CD1c-positive myeloid dendritic cell (primary cell): ENCODE data around the gene LHFPL6.
A peak's percentile ranks its signal among the peaks of the same experiment; 100 is the strongest.

Experiments
- DNase-seq: peaks from one replicate; pipeline ENCODE4 v3.0.0-alpha.2; 2016; ENCODE audit errors: extremely low spot score

LHFPL6 gene

GRCh38 chr13:39602614-39603366 lies at the start of gene LHFPL6:
TSS of gene LHFPL6 (minus strand) at chr13:39603193.
- peak; percentile 65 for DNase-seq

GRCh38 chr13:39646122-39646521 lies 43.1 kb upstream of the LHFPL6 start:
- DNase-seq: no peak

GRCh38 chr13:39641645-39642044 lies 38.7 kb upstream of the LHFPL6 start:
- peak; percentile 45 for DNase-seq

- no peak for DNase-seq
Observed at GRCh38 chr13:39637890-39638289, 34.9 kb upstream of the LHFPL6 start.

- no peak for DNase-seq
Observed at GRCh38 chr13:39635564-39635963, 32.6 kb upstream of the LHFPL6 start.

GRCh38 chr13:39632994-39633393 lies 30.0 kb upstream of the LHFPL6 start:
- DNase-seq: no peak

- DNase-seq: no peak
Observed at GRCh38 chr13:39631307-39631706, 28.3 kb upstream of the LHFPL6 start.

- DNase-seq: no peak
Observed at GRCh38 chr13:39623466-39623865, 20.5 kb upstream of the LHFPL6 start.

GRCh38 chr13:39618561-39618960 lies 15.6 kb upstream of the LHFPL6 start:
- DNase-seq: no peak

- peak; percentile 70 for DNase-seq
Observed at GRCh38 chr13:39616087-39616694, 13.2 kb upstream of the LHFPL6 start.

GRCh38 chr13:39612023-39612637 lies 9.1 kb upstream of the LHFPL6 start:
- peak; percentile 68 for DNase-seq

- DNase-seq: no peak
Observed at GRCh38 chr13:39607876-39608275, 4.9 kb upstream of the LHFPL6 start.

- DNase-seq: no peak
Observed at GRCh38 chr13:39605677-39606320, 2.8 kb upstream of the LHFPL6 start.

GRCh38 chr13:39604756-39605155 lies 1.8 kb upstream of the LHFPL6 start:
- DNase-seq: no peak

- DNase-seq: peak; percentile 20
Observed at GRCh38 chr13:39603424-39603947, 493 bp upstream of the LHFPL6 start.

GRCh38 chr13:39602277-39602613 lies 748 bp downstream of the LHFPL6 start:
- DNase-seq: no peak

- no peak for DNase-seq
Observed at GRCh38 chr13:39601636-39602035, 1.4 kb downstream of the LHFPL6 start.

- DNase-seq: no peak
Observed at GRCh38 chr13:39600766-39601165, 2.2 kb downstream of the LHFPL6 start.

GRCh38 chr13:39599842-39600241 lies 3.2 kb downstream of the LHFPL6 start:
- no peak for DNase-seq

GRCh38 chr13:39599012-39599411 lies 4.0 kb downstream of the LHFPL6 start:
- DNase-seq: no peak

- no peak for DNase-seq
Observed at GRCh38 chr13:39597838-39598237, 5.2 kb downstream of the LHFPL6 start.

GRCh38 chr13:39596685-39597084 lies 6.3 kb downstream of the LHFPL6 start:
- DNase-seq: no peak
